ENCODE results near the gene VAT1L.

Gene VAT1L, protein sequence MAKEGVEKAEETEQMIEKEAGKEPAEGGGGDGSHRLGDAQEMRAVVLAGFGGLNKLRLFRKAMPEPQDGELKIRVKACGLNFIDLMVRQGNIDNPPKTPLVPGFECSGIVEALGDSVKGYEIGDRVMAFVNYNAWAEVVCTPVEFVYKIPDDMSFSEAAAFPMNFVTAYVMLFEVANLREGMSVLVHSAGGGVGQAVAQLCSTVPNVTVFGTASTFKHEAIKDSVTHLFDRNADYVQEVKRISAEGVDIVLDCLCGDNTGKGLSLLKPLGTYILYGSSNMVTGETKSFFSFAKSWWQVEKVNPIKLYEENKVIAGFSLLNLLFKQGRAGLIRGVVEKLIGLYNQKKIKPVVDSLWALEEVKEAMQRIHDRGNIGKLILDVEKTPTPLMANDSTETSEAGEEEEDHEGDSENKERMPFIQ

DNA sequence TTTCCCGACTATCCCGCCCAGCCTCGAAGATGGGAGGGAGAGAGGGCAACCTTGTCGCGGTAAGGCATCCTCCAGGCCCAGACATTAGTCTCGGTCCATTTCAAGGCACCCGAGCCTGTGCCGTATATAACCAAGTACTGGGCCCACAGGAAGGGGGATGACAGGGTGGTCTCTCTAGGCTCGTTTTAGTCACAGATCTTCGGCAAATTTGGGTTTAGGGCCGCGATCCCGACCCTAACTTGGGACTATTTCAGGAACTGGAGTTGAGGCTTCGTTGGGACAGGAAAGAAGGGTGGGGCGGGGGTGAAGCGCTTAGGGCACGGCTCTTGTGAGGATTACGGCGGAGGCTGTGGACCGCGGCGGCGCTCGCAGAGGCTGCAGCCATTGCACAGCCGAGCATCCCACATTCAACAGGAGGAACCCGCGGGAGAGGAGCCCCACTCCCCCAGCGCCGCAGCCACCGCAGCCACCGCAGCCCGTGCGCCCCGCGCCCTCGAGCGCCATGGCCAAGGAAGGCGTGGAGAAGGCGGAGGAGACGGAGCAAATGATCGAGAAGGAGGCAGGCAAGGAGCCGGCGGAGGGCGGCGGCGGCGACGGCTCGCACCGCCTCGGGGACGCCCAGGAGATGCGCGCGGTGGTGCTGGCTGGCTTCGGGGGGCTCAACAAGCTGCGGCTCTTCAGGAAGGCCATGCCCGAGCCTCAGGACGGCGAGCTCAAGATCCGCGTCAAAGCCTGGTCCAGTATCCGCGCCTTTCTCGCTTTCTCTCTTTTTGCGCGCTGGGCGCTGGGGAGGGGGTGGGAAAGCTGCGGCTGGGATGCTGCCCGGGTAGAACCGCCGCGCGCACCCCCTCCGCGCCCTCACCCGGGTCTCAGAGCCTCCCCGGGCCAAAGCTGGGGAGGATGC, at the start of gene VAT1L:
TSS of gene VAT1L (plus strand) at position 384 of the 904 bp plus-strand sequence. CDS start at position 503, 119 bp downstream.
- DNase-seq (ENCODE audit: low read depth in 2 of 2), result no peak

GRCh38 chr16:77738706-77739558, 49.4 kb upstream of the VAT1L start:
- DNase-seq (ENCODE audit: low read depth in 2 of 2), result no peak

DNA sequence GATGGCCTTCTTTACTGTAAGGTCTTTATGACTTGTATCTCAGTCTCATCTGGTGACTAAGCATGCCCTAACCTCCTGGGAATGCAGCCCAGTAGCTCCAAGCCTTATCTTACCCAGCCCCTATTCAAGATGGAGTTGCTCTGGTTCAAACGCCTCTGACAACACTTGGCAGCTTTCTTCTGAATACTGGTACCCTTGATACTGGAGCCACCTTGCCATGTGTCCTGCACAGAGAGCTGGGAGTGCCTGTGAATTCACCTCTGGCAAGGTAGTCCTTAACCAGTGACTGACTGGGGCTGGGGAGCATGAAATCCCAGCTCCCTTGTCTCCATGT, 48.8 kb upstream of the VAT1L start:
- no peak for DNase-seq (ENCODE audit: low read depth in 2 of 2)

- no peak for DNase-seq (ENCODE audit: low read depth in 2 of 2)
Measured at GRCh38 chr16:77744141-77744540, 44.2 kb upstream of the VAT1L start.

GRCh38 chr16:77745972-77746371, 42.4 kb upstream of the VAT1L start:
- no peak for DNase-seq (ENCODE audit: low read depth in 2 of 2)

- DNase-seq (ENCODE audit: low read depth in 2 of 2), result no peak
Measured at GRCh38 chr16:77748421-77749005, 39.9 kb upstream of the VAT1L start.

DNA sequence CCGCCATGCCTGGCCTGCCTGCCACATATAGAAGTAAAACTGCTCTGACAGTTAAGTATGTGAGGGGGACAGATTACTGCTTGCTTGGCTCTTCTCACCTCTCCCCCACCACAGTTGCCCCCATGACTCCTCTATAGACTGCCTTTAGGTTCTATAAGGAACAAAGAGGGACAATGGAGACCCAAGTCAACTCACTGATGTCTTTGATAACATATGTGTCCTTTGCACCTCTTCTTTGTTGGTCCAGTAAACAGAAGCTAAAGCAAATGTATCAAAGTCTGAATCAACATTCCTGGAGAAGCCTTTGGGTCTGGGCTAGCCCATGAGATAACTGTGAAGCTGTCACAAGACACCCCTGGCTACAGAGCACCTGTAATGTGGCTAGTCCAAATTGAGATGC, 38.9 kb upstream of the VAT1L start:
- DNase-seq (ENCODE audit: low read depth in 2 of 2), result no peak

GRCh38 chr16:77758046-77758445, 30.3 kb upstream of the VAT1L start:
- no peak for DNase-seq (ENCODE audit: low read depth in 2 of 2)

- no peak for DNase-seq (ENCODE audit: low read depth in 2 of 2)
Measured at GRCh38 chr16:77758508-77758907, 29.9 kb upstream of the VAT1L start.

- no peak for DNase-seq (ENCODE audit: low read depth in 2 of 2)
Measured at GRCh38 chr16:77759201-77759600, 29.2 kb upstream of the VAT1L start.

DNA sequence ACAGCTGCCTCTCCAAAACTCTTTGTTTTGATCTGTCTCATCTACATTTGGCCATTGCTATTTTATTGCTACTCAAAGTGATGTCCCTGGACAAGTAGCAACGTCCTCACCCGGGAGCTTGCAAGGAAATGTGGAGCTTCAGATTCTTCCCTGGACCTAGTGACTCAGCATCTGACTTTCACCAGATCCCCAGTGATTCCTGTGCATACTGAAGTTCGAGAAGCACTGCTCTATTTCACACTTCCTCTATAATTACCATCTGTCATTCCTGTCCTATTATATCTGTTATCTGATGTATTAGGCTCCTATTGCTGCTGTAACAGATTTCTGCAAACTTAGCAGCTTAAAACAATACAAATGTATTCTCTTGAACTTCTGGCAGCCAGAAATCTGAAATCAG, 28.5 kb upstream of the VAT1L start:
- no peak for DNase-seq (ENCODE audit: low read depth in 2 of 2)

DNA sequence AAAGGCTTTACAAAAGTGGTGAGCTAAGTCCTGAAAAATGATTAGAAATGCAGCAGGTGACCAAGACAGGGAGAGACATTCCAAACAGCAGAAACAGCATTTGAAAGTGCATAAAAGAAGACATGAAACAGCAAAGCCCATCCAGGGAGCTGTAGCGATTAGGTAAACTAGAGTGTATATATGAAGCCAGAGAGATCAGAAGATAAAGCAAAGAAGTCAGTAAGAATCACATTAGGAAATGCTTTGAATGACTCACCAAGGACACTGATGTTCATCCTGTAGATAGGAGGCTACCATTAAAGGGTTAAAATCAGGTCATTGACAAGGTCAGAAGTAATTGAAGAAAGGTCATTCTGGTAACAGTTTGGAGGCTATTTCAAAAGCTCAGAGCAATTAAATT, 27.6 kb upstream of the VAT1L start:
- DNase-seq (ENCODE audit: low read depth in 2 of 2), result no peak

- no peak for DNase-seq (ENCODE audit: low read depth in 2 of 2)
Measured at GRCh38 chr16:77761204-77761603, 27.2 kb upstream of the VAT1L start.

- no peak for DNase-seq (ENCODE audit: low read depth in 2 of 2)
Measured at GRCh38 chr16:77762262-77762661, 26.1 kb upstream of the VAT1L start.

DNA sequence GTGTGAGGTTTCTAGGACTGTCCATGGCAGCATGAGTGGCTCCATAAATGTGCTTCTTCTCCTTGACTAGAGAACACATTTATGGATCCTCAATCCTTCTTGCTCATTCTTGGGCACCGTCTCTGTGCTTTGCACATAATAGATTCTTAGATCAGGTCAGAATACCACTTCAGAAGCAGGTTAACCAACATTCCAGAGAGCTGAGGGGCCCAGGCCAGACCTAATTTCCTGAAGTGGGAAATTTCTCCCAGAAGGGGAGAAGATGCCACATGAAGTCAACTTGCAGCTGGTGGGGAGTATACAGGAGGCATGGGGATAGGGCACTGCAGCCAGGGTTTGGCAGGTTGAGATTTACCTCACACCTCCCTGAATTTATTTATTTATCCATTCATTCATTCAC, 24.4 kb upstream of the VAT1L start:
- no peak for DNase-seq (ENCODE audit: low read depth in 2 of 2)

DNA sequence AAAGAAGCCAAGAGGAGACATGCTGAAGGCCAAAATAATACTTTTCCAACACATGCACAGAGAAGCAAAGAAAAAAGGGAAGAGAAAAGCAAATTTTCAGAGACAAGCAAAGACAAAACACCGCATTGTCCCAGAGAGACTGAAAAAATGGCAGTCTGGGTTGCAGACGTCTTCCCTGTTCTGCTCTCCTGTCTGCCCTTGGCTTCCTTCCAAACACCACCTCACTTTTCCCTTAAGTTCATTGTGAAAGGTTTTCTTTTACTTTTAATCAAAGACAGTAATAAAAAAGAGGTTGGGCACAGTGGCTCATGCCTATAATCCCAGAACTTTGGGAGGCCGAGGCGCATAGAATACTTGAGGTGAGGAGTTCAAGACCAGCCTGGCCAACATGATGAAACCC, 21.2 kb upstream of the VAT1L start:
- DNase-seq (ENCODE audit: low read depth in 2 of 2), result no peak

GRCh38 chr16:77767826-77768225, 20.5 kb upstream of the VAT1L start:
- DNase-seq (ENCODE audit: low read depth in 2 of 2), result no peak

DNA sequence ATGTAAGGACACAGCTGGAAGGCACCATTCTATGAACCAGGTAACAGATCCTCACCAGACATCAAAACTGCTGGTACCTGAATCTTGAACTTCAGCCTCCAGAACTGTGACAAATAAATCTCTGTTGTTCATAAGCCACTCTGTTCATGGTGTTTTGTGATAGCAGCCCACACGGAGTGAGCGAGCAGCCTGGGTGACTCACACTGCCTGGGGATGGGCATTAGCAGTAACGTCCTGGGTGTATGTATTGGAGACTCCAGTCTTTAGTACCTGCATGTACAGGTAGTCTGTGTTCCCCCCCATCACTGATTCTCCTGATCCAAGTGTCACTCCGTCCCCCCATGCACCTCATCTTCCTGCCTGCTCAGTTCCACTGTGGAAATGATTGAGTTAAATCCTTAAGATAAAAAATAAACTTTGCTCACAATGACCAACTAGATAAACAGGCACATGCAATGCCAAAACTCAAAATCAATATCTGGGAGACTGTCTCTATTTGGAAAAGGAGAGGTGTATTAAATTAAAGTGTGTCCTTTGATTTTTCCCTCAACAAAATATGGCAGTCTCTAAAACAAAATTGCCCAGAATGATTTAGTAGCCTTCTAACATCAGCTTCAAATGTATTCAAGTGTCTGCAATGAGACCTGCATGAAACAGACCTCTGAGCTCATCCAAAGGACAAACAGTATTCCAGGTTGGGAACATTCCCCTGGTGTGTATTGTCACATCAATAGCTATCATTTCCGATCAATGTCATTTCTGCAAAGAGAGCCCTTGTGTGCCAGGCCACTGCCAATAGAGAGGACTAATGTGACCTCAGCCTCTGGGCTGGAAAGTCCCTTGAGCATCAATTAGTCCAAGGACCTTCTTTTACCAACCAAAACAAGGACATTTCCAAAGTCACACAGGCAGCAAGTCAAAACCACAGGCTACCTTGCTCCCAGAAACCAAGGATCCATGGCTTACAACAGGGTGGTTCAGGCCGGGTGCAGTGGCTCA, 12.2 kb upstream of the VAT1L start:
- no peak for DNase-seq (ENCODE audit: low read depth in 2 of 2)

DNA sequence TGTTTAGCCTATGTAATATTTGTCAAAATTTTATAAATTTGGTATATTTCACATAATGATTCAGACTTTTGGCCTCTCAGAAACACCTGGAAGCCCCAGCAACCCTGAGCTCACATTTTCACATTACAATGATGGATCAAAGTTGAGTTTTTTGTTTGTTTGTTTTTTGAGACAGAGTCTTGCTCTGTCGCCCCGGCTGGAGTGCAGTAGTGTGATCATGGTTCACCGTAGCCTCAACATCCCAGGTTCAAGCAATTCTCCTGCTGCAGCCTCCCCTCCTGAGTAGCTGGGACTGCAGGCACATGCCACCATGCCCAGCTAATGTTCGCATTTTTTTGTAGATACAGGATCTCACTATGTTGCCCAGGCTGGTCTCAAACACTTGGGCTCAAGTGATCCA, 10.6 kb upstream of the VAT1L start:
- DNase-seq (ENCODE audit: low read depth in 2 of 2), result no peak

GRCh38 chr16:77780378-77780837, 8.0 kb upstream of the VAT1L start:
- DNase-seq (ENCODE audit: low read depth in 2 of 2), result no peak

All from stimulated activated CD4-positive, alpha-beta T cell treated with anti-CD3 and anti-CD28 coated beads, Interleukin-1b, Interleukin-23, amount 100 ng/mL, for 1 hour (primary cell).